Upper lobe of left lung (tissue), 4 donors: ENCODE results near the gene PDE5A.

Experiments used
- EP300 ChIP-seq, 4 donors: sonication (generic); formaldehyde crosslinking; IDR thresholded peaks; one replicate each; pipeline ENCODE4 v1.5.1; 2017; ENCODE audit warnings: antibody characterized with exemption in 4 of 4, control low read depth in 2 of 4
- POLR2A ChIP-seq, 4 donors: fragments of 450-650 bp; IDR thresholded peaks; one replicate each; pipeline ENCODE4 v1.5.1; 2016 to 2017; ENCODE audit warnings: antibody characterized with exemption in 4 of 4, mild to moderate bottlenecking in 2 of 4
- POLR2AphosphoS5 ChIP-seq, 2 donors: sonication (generic); formaldehyde crosslinking; IDR thresholded peaks; one replicate each; pipeline ENCODE4 v1.5.1; 2017; ENCODE audit warnings: antibody characterized with exemption in 2 of 2
- TF ChIP-seq, protein P1 (sequence below), 6 experiments: fragments of 450-650 bp in 4 of 6; fragments of 200-600 bp in 2 of 6; sonication (generic) in 2 of 6; IDR thresholded peaks; one replicate each; pipeline ENCODE4 v1.5.1; 2016 to 2019; ENCODE audit warnings: antibody characterized with exemption in 6 of 6

DNA sequence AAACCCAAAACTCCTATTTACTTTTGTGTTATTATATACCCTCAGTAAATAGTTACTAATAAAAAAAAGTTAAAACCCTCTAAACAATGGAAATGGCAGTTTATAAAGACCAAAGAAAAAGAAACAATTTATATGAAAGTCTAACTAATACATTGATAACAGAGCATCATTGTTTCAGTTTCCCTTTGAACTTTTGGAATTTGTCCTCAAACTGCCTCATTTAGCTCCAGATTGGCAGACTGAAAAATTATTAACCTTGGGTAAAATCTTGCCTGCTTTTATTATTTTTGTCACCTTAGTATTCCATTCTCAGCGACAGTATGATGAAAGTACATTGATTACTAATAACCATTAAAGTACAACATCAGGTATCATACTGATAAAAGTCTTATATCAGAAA lies 124.0 kb downstream of the PDE5A start:
- no peak for TF ChIP-seq POLR2AphosphoS5 (IDR thresholded peaks at IDR 0.05)
- no peak for TF ChIP-seq POLR2A (IDR thresholded peaks at IDR 0.05)
- TF ChIP-seq, protein P1, sequence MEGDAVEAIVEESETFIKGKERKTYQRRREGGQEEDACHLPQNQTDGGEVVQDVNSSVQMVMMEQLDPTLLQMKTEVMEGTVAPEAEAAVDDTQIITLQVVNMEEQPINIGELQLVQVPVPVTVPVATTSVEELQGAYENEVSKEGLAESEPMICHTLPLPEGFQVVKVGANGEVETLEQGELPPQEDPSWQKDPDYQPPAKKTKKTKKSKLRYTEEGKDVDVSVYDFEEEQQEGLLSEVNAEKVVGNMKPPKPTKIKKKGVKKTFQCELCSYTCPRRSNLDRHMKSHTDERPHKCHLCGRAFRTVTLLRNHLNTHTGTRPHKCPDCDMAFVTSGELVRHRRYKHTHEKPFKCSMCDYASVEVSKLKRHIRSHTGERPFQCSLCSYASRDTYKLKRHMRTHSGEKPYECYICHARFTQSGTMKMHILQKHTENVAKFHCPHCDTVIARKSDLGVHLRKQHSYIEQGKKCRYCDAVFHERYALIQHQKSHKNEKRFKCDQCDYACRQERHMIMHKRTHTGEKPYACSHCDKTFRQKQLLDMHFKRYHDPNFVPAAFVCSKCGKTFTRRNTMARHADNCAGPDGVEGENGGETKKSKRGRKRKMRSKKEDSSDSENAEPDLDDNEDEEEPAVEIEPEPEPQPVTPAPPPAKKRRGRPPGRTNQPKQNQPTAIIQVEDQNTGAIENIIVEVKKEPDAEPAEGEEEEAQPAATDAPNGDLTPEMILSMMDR (IDR thresholded peaks at IDR 0.05) = no peak
- no peak for TF ChIP-seq EP300 (IDR thresholded peaks at IDR 0.05)
